HepG2 (cell line): ENCODE results near the gene PDC. TPM values are rescaled to one million over a fixed set of nuclear protein-coding genes. Genes with fewer than 3 reads are reported as not detected.

Experiments used
- GATAD2A ChIP-seq: IDR thresholded peaks from 2 replicates; pipeline ENCODE4 v1.6.1; 2016
- HCFC1 ChIP-seq: fragments of 150-350 bp; IDR thresholded peaks from 2 replicates; pipeline ENCODE4 v1.6.1; 2014; ENCODE audit warnings: low read depth, low read length
- MIXL1 ChIP-seq: IDR thresholded peaks from 2 replicates; pipeline ENCODE4 v1.6.1; 2016
- MXI1 ChIP-seq: IDR thresholded peaks from 3 replicates; pipeline ENCODE4 v1.6.1; 2012; ENCODE audit warnings: low read depth, low read length, inconsistent platforms, borderline replicate concordance
- SP140L ChIP-seq: sonication (generic); formaldehyde crosslinking; IDR thresholded peaks from 2 replicates; pipeline ENCODE4 v1.4.0; 2020; ENCODE audit warnings: missing genetic modification reagents, borderline replicate concordance
- ZNF513 ChIP-seq: sonication (generic); formaldehyde crosslinking; conservative IDR thresholded peaks from 2 replicates; pipeline ENCODE4 v1.5.0; 2020; ENCODE audit warnings: missing genetic modification reagents
- ZNF652 ChIP-seq: IDR thresholded peaks from 2 replicates; pipeline ENCODE4 v1.6.1; 2016; ENCODE audit warnings: low read depth, borderline replicate concordance
- ZNF678 ChIP-seq: sonication (generic); formaldehyde crosslinking; IDR thresholded peaks from 2 replicates; pipeline ENCODE4 v1.4.0; 2020; ENCODE audit warnings: mild to moderate bottlenecking, missing genetic modification reagents
- polyA plus RNA-seq, 8 experiments: library from polyadenylated mRNA; depleted of rRNA in 3 of 8; stranded (reverse) in 7 of 8; unstranded in 1 of 8; fragments of >200 nt; fragmentation: Illumina TruSeq in 4 of 8; extraction: Trizol in 4 of 8; gene quantifications; 2 replicates each; pipeline versions ENCODE4 v1.2.1 to v1.2.3, GENCODE V29; 2011 to 2016; ENCODE audit warnings: low read depth in 4 of 8, missing spikeins in 1 of 8, mixed read lengths in 1 of 8; ENCODE audit not compliant: insufficient read depth in 1 of 8
- total RNA-seq, 5 experiments: library from RNA; depleted of rRNA; stranded (reverse); fragments of >200 nt; fragmentation: Illumina TruSeq; extraction: Trizol; gene quantifications; 2 replicates each; pipeline ENCODE4 v1.2.3, GENCODE V29; 2016; ENCODE audit warnings: low read depth in 1 of 5
- TF ChIP-seq, protein P1 (sequence below): sonication (generic); formaldehyde crosslinking; IDR thresholded peaks from 2 replicates; pipeline ENCODE4 v1.4.0; 2020; ENCODE audit warnings: missing genetic modification reagents, mild to moderate bottlenecking, borderline replicate concordance
- TF ChIP-seq, protein P2 (sequence below): sonication (generic); formaldehyde crosslinking; IDR thresholded peaks from 2 replicates; pipeline ENCODE4 v1.8.0; 2022; ENCODE audit warnings: mild to moderate bottlenecking, missing genetic modification reagents, moderate library complexity

The PDC gene
- total and polyA plus RNA-seq, 2 of the 13 experiments (the other 11 are each of a cell fraction or from before 2014, with no cell fraction given) = not detected

- TF ChIP-seq ZNF513 (CRISPR knock-in tag) = no peak
- TF ChIP-seq, protein P1, sequence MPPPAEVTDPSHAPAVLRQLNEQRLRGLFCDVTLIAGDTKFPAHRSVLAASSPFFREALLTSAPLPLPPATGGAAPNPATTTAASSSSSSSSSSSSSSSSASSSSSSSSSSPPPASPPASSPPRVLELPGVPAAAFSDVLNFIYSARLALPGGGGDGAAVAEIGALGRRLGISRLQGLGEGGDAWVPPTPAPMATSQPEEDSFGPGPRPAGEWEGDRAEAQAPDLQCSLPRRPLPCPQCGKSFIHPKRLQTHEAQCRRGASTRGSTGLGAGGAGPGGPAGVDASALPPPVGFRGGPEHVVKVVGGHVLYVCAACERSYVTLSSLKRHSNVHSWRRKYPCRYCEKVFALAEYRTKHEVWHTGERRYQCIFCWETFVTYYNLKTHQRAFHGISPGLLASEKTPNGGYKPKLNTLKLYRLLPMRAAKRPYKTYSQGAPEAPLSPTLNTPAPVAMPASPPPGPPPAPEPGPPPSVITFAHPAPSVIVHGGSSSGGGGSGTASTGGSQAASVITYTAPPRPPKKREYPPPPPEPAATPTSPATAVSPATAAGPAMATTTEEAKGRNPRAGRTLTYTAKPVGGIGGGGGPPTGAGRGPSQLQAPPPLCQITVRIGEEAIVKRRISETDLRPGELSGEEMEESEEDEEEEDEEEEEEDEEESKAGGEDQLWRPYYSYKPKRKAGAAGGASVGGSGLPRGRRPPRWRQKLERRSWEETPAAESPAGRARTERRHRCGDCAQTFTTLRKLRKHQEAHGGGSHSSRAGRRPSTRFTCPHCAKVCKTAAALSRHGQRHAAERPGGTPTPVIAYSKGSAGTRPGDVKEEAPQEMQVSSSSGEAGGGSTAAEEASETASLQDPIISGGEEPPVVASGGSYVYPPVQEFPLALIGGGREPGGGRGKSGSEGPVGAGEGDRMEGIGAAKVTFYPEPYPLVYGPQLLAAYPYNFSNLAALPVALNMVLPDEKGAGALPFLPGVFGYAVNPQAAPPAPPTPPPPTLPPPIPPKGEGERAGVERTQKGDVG = no peak
- no peak for TF ChIP-seq SP140L
- TF ChIP-seq ZNF678 = no peak
- TF ChIP-seq HCFC1 = no peak
- TF ChIP-seq, protein P2, sequence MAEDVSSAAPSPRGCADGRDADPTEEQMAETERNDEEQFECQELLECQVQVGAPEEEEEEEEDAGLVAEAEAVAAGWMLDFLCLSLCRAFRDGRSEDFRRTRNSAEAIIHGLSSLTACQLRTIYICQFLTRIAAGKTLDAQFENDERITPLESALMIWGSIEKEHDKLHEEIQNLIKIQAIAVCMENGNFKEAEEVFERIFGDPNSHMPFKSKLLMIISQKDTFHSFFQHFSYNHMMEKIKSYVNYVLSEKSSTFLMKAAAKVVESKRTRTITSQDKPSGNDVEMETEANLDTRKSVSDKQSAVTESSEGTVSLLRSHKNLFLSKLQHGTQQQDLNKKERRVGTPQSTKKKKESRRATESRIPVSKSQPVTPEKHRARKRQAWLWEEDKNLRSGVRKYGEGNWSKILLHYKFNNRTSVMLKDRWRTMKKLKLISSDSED = no peak
- TF ChIP-seq MXI1 = no peak
- no peak for TF ChIP-seq GATAD2A (CRISPR knock-in tag)
- no peak for TF ChIP-seq MIXL1 (CRISPR knock-in tag)
- no peak for TF ChIP-seq ZNF652
Observed at GRCh38 chr1:186473047-186473446, 12.1 kb upstream of the PDC start (continued).
